B cell (primary cell): ENCODE measurements around the gene RNPEP. TPM values are rescaled to one million over a fixed set of nuclear protein-coding genes. Genes with fewer than 3 reads are reported as not detected.
"Not testable (repeated sequence)": the region's sequence is repeated elsewhere in the genome, so short reads cannot be mapped to it uniquely, and the experiment has no call there.

Source experiments
- ATAC-seq: fragments of 200-7000 bp; cut with Tn5 transposase; one replicate; pipeline ENCODE4 v1.10.0; 2021; ENCODE audit warnings: low read depth, mild to moderate bottlenecking, moderate number of reproducible peaks, moderate library complexity
- CTCF ChIA-PET: fragments of 350-600 bp; sonication (Branson Sonifier 250); formaldehyde crosslinking; loops from one replicate; lab custom pipeline; 2021; ENCODE audit warnings: antibody characterized with exemption, inconsistent platforms; lab: Charles Lee
- POLR2A ChIA-PET: fragments of 350-600 bp; sonication (Branson Sonifier 250); formaldehyde crosslinking; loops from one replicate; lab custom pipeline; 2021; ENCODE audit warnings: antibody characterized with exemption; lab: Charles Lee
- DNase-seq: peaks from one replicate; pipeline ENCODE4 v3.0.0; 2013
- H2AFZ ChIP-seq: 2 replicates; pipeline ENCODE4 v1.6.1; 2012; ENCODE audit warnings: mild to moderate bottlenecking, low read depth, low read length; ENCODE audit not compliant: insufficient read depth, poor library complexity, severe bottlenecking
- H3K27ac ChIP-seq, 2 donors: 1 replicate in 1 of 2; 2 replicates in 1 of 2; pipeline ENCODE4 v1.5.1; 2012 to 2013; ENCODE audit warnings: low read length in 2 of 2, mild to moderate bottlenecking in 2 of 2, moderate library complexity in 1 of 2
- H3K27me3 ChIP-seq, 4 experiments: fragments of 200-600 bp in 1 of 4; sonication (generic) in 1 of 4; replicated peaks in 1 of 4; 1 replicate in 2 of 4; 2 replicates in 2 of 4; pipeline versions ENCODE4 v1.6.1 to v1.7.0; 2013 to 2016; ENCODE audit warnings: low read length in 3 of 4, mild to moderate bottlenecking in 2 of 4, mixed read lengths in 1 of 4, moderate library complexity in 1 of 4; ENCODE audit not compliant: insufficient read depth in 4 of 4, control insufficient read depth in 3 of 4; ENCODE audit errors: control extremely low read depth in 1 of 4
- H3K36me3 ChIP-seq, 2 experiments: replicated peaks in 1 of 2; 1 replicate in 1 of 2; 2 replicates in 1 of 2; pipeline versions ENCODE4 v1.6.1 to v1.7.1; 2013; ENCODE audit warnings: low read length in 1 of 2; ENCODE audit not compliant: insufficient read depth in 2 of 2, control insufficient read depth in 1 of 2; ENCODE audit errors: control extremely low read depth in 1 of 2, extremely low read depth in 1 of 2
- H3K4me1 ChIP-seq, 2 donors: fragments of 200-600 bp in 1 of 2; sonication (generic) in 1 of 2; 1 replicate in 1 of 2; 2 replicates in 1 of 2; pipeline versions ENCODE4 v1.5.1 to v1.6.1; 2013 to 2017; ENCODE audit warnings: low read length in 2 of 2; ENCODE audit not compliant: control insufficient read depth in 2 of 2, insufficient read depth in 2 of 2
- H3K4me2 ChIP-seq: replicated peaks from 2 replicates; pipeline ENCODE3; 2012; ENCODE audit warnings: mild to moderate bottlenecking, low read depth, low read length; ENCODE audit not compliant: poor library complexity, severe bottlenecking
- H3K4me3 ChIP-seq, 5 experiments: fragments of 200-600 bp in 1 of 5; sonication (generic) in 1 of 5; 1 replicate in 3 of 5; 2 replicates in 2 of 5; pipeline versions ENCODE4 v1.5.1 to v1.7.0; 2011 to 2016; ENCODE audit warnings: low read length in 4 of 5, mild to moderate bottlenecking in 4 of 5, low read depth in 2 of 5, control low read depth in 1 of 5, moderate library complexity in 1 of 5; ENCODE audit not compliant: insufficient read depth in 1 of 5; ENCODE audit errors: control extremely low read depth in 1 of 5, extremely low read depth in 1 of 5
- H3K79me2 ChIP-seq: fragments of 200-600 bp; sonication (generic); one replicate; pipeline ENCODE4 v1.6.0; 2016; ENCODE audit warnings: low read length; ENCODE audit not compliant: control insufficient read depth, insufficient read depth
- H3K9ac ChIP-seq: fragments of 200-600 bp; sonication (generic); 2 replicates; pipeline ENCODE4 v1.6.1; 2017; ENCODE audit warnings: mild to moderate bottlenecking, low read length, moderate library complexity
- H3K9me3 ChIP-seq, 3 donors: one replicate each; pipeline versions ENCODE4 v1.6.1 to v1.7.1; 2013; ENCODE audit warnings: low read length in 2 of 3; ENCODE audit not compliant: control insufficient read depth in 2 of 3, insufficient read depth in 1 of 3; ENCODE audit errors: control extremely low read depth in 1 of 3
- H4K20me1 ChIP-seq: 2 replicates; pipeline ENCODE4 v1.6.0; 2012; ENCODE audit warnings: mild to moderate bottlenecking, low read length; ENCODE audit not compliant: insufficient read depth, control insufficient read depth, poor library complexity, severe bottlenecking
- H3K27ac Mint-ChIP-seq: one replicate; pipeline ENCODE4 v1.8.0; 2021; ENCODE audit warnings: mixed read lengths
- H3K27me3 Mint-ChIP-seq: one replicate; pipeline ENCODE4 v1.8.0; 2021; ENCODE audit warnings: mixed read lengths
- H3K4me1 Mint-ChIP-seq: one replicate; pipeline ENCODE4 v1.8.0; 2021; ENCODE audit warnings: mixed read lengths
- H3K4me3 Mint-ChIP-seq: one replicate; pipeline ENCODE4 v1.8.0; 2021; ENCODE audit warnings: mixed read lengths
- H3K9me3 Mint-ChIP-seq: one replicate; pipeline ENCODE4 v1.8.0; 2022; ENCODE audit warnings: mixed read lengths; ENCODE audit not compliant: insufficient read depth
- CTCF ChIP-seq: fragments of 200-600 bp; IDR thresholded peaks from one replicate; pipeline ENCODE4 v1.8.0; 2022; ENCODE audit warnings: antibody characterized with exemption, mild to moderate bottlenecking
- EZH2 ChIP-seq: IDR thresholded peaks from 2 replicates; pipeline ENCODE4 v1.6.1; 2012; ENCODE audit warnings: borderline replicate concordance, low read depth, mild to moderate bottlenecking, moderate library complexity, low read length; ENCODE audit not compliant: insufficient read depth, poor library complexity, severe bottlenecking
- WGBS: methylation state at CpG from one replicate; pipeline ENCODE4 v1.1.5; 2013; ENCODE audit warnings: missing lambda C conversion rate; ENCODE audit not compliant: insufficient coverage; 5-methylcytosine and 5-hydroxymethylcytosine counted together
- intact Hi-C: fragments of 100-400 bp; cut with micrococcal nuclease; formaldehyde crosslinking; loops from one replicate; pipeline ENCODE4 v1.10.0; 2022
- polyA plus RNA-seq: library from polyadenylated mRNA; depleted of rRNA; stranded (reverse); fragments of >200 nt; gene quantifications from 2 replicates; pipeline ENCODE4 v1.2.3, GENCODE V29; 2012
- small RNA-seq: library from RNA; depleted of rRNA; stranded (forward); fragments of <200 nt; gene quantifications from one replicate; pipeline ENCODE3, GENCODE V24; 2012; ENCODE audit warnings: low replicate concordance, low read depth; ENCODE audit not compliant: insufficient read length
- total RNA-seq, 2 donors: library from RNA; stranded (reverse); fragments of 120-200 nt in 1 of 2; gene quantifications; 1 replicate in 1 of 2; 2 replicates in 1 of 2; pipeline versions ENCODE4 v1.2.3 to v1.2.4, GENCODE V29; 2013 to 2022

Gene RNPEP
- total and polyA plus RNA-seq, 2 donors (not counting 1 experiment from before 2014, with no cell fraction given), result 28.9 to 42.9 TPM

DNA sequence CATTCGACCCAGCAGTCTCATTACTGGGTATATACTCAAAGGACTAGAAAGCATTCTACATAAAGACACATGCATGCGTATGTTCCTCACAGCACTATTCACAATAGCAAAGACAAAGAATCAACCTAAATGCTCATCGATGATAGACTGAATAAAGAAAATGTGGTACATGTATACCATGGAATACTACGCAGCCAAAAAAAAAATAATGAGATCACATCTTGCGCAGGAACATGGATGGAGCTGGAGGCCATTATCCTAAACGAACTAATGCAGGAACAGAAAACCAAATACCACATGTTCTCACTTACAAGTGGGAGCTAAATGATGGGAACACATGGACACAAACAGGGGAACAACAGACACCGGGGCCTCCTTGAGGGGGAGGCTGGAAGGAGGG lies 71.6 kb downstream of the RNPEP start:
- no peak for ATAC-seq
- Histone ChIP-seq H3K36me3 (no peaks in the 10 kb centered on the region), H3K27me3 (no peaks in the 10 kb centered on the region), H3K27ac (no peak overlapping the region), H2AFZ (no peak overlapping the region), H3K79me2 (no peaks in the 10 kb centered on the region), H3K9ac (no peak overlapping the region), H4K20me1 (no peaks in the 10 kb centered on the region), H3K4me1 (no peaks in the 10 kb centered on the region), H3K4me2 (no peak overlapping the region), H3K9me3 (no peaks in the 10 kb centered on the region), H3K4me3 (no peak overlapping the region)
- intact Hi-C loops, result no loop called here
- WGBS, result no CpG with 5 or more reads among the region's 7 CpGs
- DNase-seq, result no peak
- Mint-ChIP-seq H3K27ac (no peak overlapping the region), H3K27me3 (peaks cover 12% of the 10 kb centered on the region), H3K9me3 (no peaks in the 10 kb centered on the region), H3K4me1 (no peaks in the 10 kb centered on the region), H3K4me3 (no peak overlapping the region)
- ChIA-PET CTCF (no interaction called here), POLR2A (no interaction called here)
- TF ChIP-seq CTCF (no peak), EZH2 (no peak)

DNA sequence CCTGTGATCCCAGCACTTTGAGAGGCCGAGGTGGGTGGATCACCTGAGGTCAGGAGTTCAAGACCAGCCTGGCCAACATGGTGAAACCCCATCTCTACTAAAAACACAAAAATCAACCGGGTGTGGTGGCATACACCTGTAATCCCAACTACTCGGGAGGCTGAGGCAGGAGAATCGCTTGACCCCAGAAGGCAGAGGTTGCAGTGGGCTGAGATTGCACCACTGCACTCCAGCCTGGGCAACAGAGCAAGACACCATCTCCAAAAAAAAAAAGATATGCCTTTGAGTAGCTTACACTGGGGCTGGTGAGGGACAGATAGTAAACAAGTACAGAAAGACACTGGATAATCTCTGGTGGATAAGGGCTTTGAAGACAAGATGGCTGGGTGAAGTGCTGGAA lies 72.2 kb downstream of the RNPEP start:
- H3K36me3 ChIP-seq, H3K4me3 Mint-ChIP-seq, H3K79me2 ChIP-seq, intact Hi-C loops, H3K27ac Mint-ChIP-seq, H3K4me2 ChIP-seq, H2AFZ ChIP-seq, H3K9me3 Mint-ChIP-seq, POLR2A ChIA-PET, H3K4me1 Mint-ChIP-seq, DNase-seq, H3K27ac ChIP-seq, H3K9ac ChIP-seq, H3K9me3 ChIP-seq, H4K20me1 ChIP-seq, ATAC-seq, H3K4me3 ChIP-seq, CTCF ChIA-PET, H3K4me1 ChIP-seq, H3K27me3 ChIP-seq: not testable (repeated sequence)
- H3K27me3 Mint-ChIP-seq, result peaks cover 14% of the 10 kb centered on the region
- 90% methylated on average over 2 of the region's 4 CpGs for WGBS

Small RNA genes lying within 50 kb of the gene (small RNA-seq; reads per million reads assigned to genes)
- gene AL691482.1 (not detected), gene AL691482.2 (not detected), gene MIR6740 (not detected), gene RF00156 (not detected)

Other genes starting within 250 kb of the RNPEP start
- 56.9 and 57.0 TPM in 2 replicates for gene IPO9, start 153.5 kb upstream of the RNPEP start, total RNA-seq
- 13.3 and 13.6 TPM in 2 replicates for gene IPO9, start 153.5 kb upstream of the RNPEP start, polyA plus RNA-seq
- not detected in 2 replicates for gene SHISA4, start 93.8 kb upstream of the RNPEP start, total RNA-seq
- gene SHISA4, start 93.8 kb upstream of the RNPEP start, polyA plus RNA-seq, result 0.12 and 0.42 TPM in 2 replicates
- not detected in 2 replicates for gene LMOD1, start 36.1 kb upstream of the RNPEP start, total RNA-seq
- not detected in 2 replicates for gene LMOD1, start 36.1 kb upstream of the RNPEP start, polyA plus RNA-seq
- 31.5 and 32.3 TPM in 2 replicates for gene TIMM17A, start 27.1 kb upstream of the RNPEP start, total RNA-seq
- gene TIMM17A, start 27.1 kb upstream of the RNPEP start, polyA plus RNA-seq, result 13.7 and 40.7 TPM in 2 replicates
- gene ELF3, start 27.9 kb downstream of the RNPEP start, total RNA-seq, result 1.5 and 1.6 TPM in 2 replicates
- gene ELF3, start 27.9 kb downstream of the RNPEP start, polyA plus RNA-seq, result 1.6 and 4.0 TPM in 2 replicates
- gene GPR37L1, start 140.3 kb downstream of the RNPEP start, total RNA-seq, result not detected in 2 replicates
- gene GPR37L1, start 140.3 kb downstream of the RNPEP start, polyA plus RNA-seq, result not detected in 2 replicates
- gene ARL8A, start 162.1 kb downstream of the RNPEP start, total RNA-seq, result 66.8 and 70.7 TPM in 2 replicates
- 67.6 and 72.6 TPM in 2 replicates for gene ARL8A, start 162.1 kb downstream of the RNPEP start, polyA plus RNA-seq
- gene PTPN7, start 178.0 kb downstream of the RNPEP start, total RNA-seq, result 16.0 and 16.5 TPM in 2 replicates
- gene PTPN7, start 178.0 kb downstream of the RNPEP start, polyA plus RNA-seq, result 37.5 and 53.0 TPM in 2 replicates
- not detected in 2 replicates for gene LGR6, start 211.2 kb downstream of the RNPEP start, total RNA-seq
- gene LGR6, start 211.2 kb downstream of the RNPEP start, polyA plus RNA-seq, result 0.25 and 0.28 TPM in 2 replicates